T-helper 22 cell (primary cell): ENCODE measurements around the gene LY86.

ENCODE experiments used
- DNase-seq: peaks from one replicate; pipeline ENCODE4 v3.0.0-alpha.2; 2020; ENCODE audit warnings: low read depth

LY86 gene

GRCh38 chr6:6682225-6682624 is 93.7 kb downstream of the LY86 start:
- no peak for DNase-seq

GRCh38 chr6:6683969-6684833 is 95.7 kb downstream of the LY86 start:
- no peak for DNase-seq

- DNase-seq: no peak
Measured at GRCh38 chr6:6685249-6686040, 96.9 kb downstream of the LY86 start.

- no peak for DNase-seq
Measured at GRCh38 chr6:6686176-6686575, 97.7 kb downstream of the LY86 start.

- DNase-seq: no peak
Measured at GRCh38 chr6:6686748-6687601, 98.5 kb downstream of the LY86 start.

- no peak for DNase-seq
Measured at GRCh38 chr6:6688283-6688682, 99.8 kb downstream of the LY86 start.

- DNase-seq: no peak
Measured at GRCh38 chr6:6688951-6689350, 100.4 kb downstream of the LY86 start.

GRCh38 chr6:6689400-6690143 is 101.1 kb downstream of the LY86 start:
- DNase-seq: no peak

- no peak for DNase-seq
Measured at GRCh38 chr6:6690144-6690483, 101.6 kb downstream of the LY86 start.

GRCh38 chr6:6694368-6694780 is 105.9 kb downstream of the LY86 start:
- no peak for DNase-seq

- no peak for DNase-seq
Measured at GRCh38 chr6:6694825-6695624, 106.5 kb downstream of the LY86 start.

GRCh38 chr6:6695625-6696276 is 107.2 kb downstream of the LY86 start:
- no peak for DNase-seq

GRCh38 chr6:6696867-6697531 is 108.5 kb downstream of the LY86 start:
- DNase-seq: no peak

GRCh38 chr6:6697620-6698019 is 109.1 kb downstream of the LY86 start:
- DNase-seq: no peak

- no peak for DNase-seq
Measured at GRCh38 chr6:6699741-6700367, 111.3 kb downstream of the LY86 start.

GRCh38 chr6:6700407-6701270 is 112.1 kb downstream of the LY86 start:
- DNase-seq: no peak

GRCh38 chr6:6701864-6702263 is 113.3 kb downstream of the LY86 start:
- DNase-seq: no peak

- DNase-seq: no peak
Measured at GRCh38 chr6:6703699-6704098, 115.2 kb downstream of the LY86 start.
